Trophoblast cell (in vitro differentiated cells and primary cell): ENCODE data around the gene MTR.

Experiments
- DNase-seq, 2 donors: peaks; one replicate each; pipeline ENCODE4 v3.0.0-alpha.2; 2016
- H2AFZ ChIP-seq: 2 replicates; pipeline ENCODE4 v1.6.1; 2013; ENCODE audit warnings: low read length, moderate library complexity, mild to moderate bottlenecking; ENCODE audit not compliant: insufficient read depth, poor library complexity
- H2AK5ac ChIP-seq: 2 replicates; pipeline ENCODE4 v1.6.1; 2013; ENCODE audit warnings: mild to moderate bottlenecking, low read length
- H2BK120ac ChIP-seq: 2 replicates; pipeline ENCODE4 v1.6.1; 2013; ENCODE audit warnings: low read length, mild to moderate bottlenecking, moderate library complexity; ENCODE audit not compliant: insufficient read depth, poor library complexity
- H2BK12ac ChIP-seq: 2 replicates; pipeline ENCODE4 v1.6.1; 2013; ENCODE audit warnings: mild to moderate bottlenecking, low read length, moderate library complexity
- H2BK5ac ChIP-seq: 2 replicates; pipeline ENCODE4 v1.6.1; 2013; ENCODE audit warnings: low read length, low read depth, moderate library complexity, mild to moderate bottlenecking; ENCODE audit not compliant: poor library complexity
- H3K14ac ChIP-seq: 2 replicates; pipeline ENCODE4 v1.6.1; 2013; ENCODE audit warnings: mild to moderate bottlenecking, low read length
- H3K18ac ChIP-seq: 2 replicates; pipeline ENCODE4 v1.6.1; 2013; ENCODE audit warnings: mild to moderate bottlenecking, low read length
- H3K23ac ChIP-seq: 2 replicates; pipeline ENCODE4 v1.6.1; 2013; ENCODE audit warnings: low read length
- H3K27ac ChIP-seq: 2 replicates; pipeline ENCODE4 v1.5.1; 2013; ENCODE audit warnings: low read depth, mild to moderate bottlenecking, inconsistent platforms, low read length, moderate library complexity
- H3K27me3 ChIP-seq: 2 replicates; pipeline ENCODE4 v1.6.1; 2013; ENCODE audit warnings: inconsistent platforms, mild to moderate bottlenecking, low read length, moderate library complexity; ENCODE audit not compliant: insufficient read depth
- H3K36me3 ChIP-seq, 2 experiments: 1 replicate in 1 of 2; 2 replicates in 1 of 2; pipeline ENCODE4 v1.6.1; 2013; ENCODE audit warnings: low read length in 2 of 2, mild to moderate bottlenecking in 2 of 2, moderate library complexity in 1 of 2; ENCODE audit not compliant: insufficient read depth in 2 of 2, control insufficient read depth in 1 of 2
- H3K4ac ChIP-seq: 2 replicates; pipeline ENCODE4 v1.6.1; 2013; ENCODE audit warnings: low read depth, mild to moderate bottlenecking, low read length, moderate library complexity
- H3K4me1 ChIP-seq, 2 experiments: 1 replicate in 1 of 2; 2 replicates in 1 of 2; pipeline ENCODE4 v1.6.1; 2013; ENCODE audit warnings: low read length in 2 of 2, mild to moderate bottlenecking in 2 of 2, moderate library complexity in 1 of 2; ENCODE audit not compliant: insufficient read depth in 2 of 2, control insufficient read depth in 1 of 2
- H3K4me2 ChIP-seq: 2 replicates; pipeline ENCODE4 v1.6.1; 2013; ENCODE audit warnings: inconsistent platforms, mild to moderate bottlenecking, low read length, moderate library complexity
- H3K4me3 ChIP-seq: 2 replicates; pipeline ENCODE4 v1.5.1; 2013; ENCODE audit warnings: mild to moderate bottlenecking, low read depth, low read length, inconsistent platforms
- H3K79me1 ChIP-seq: one replicate; pipeline ENCODE4 v1.6.1; 2013; ENCODE audit warnings: low read length
- H3K79me2 ChIP-seq: 2 replicates; pipeline ENCODE4 v1.6.1; 2013; ENCODE audit warnings: low read length, mild to moderate bottlenecking; ENCODE audit not compliant: control insufficient read depth, insufficient read depth, poor library complexity
- H3K9ac ChIP-seq: 2 replicates; pipeline ENCODE4 v1.6.1; 2013; ENCODE audit warnings: mild to moderate bottlenecking, low read length
- H3K9me3 ChIP-seq: 2 replicates; pipeline ENCODE4 v1.6.1; 2013; ENCODE audit warnings: low read depth, mild to moderate bottlenecking, control low read depth, inconsistent platforms, low read length; ENCODE audit not compliant: insufficient read depth
- H4K12ac ChIP-seq: 2 replicates; pipeline ENCODE4 v1.6.1; 2013; ENCODE audit warnings: low read depth, mild to moderate bottlenecking, low read length, moderate library complexity
- H4K8ac ChIP-seq: 2 replicates; pipeline ENCODE4 v1.6.1; 2013; ENCODE audit warnings: low read depth, mild to moderate bottlenecking, low read length, moderate library complexity
- H4K91ac ChIP-seq: one replicate; pipeline ENCODE4 v1.6.1; 2013; ENCODE audit warnings: low read depth, mild to moderate bottlenecking, low read length, moderate library complexity
- WGBS: extraction: QIAGEN DNeasy Blood & Tissue Kit; methylation state at CpG from one replicate; pipeline ENCODE4 v1.1.7; 2013; ENCODE audit warnings: missing lambda C conversion rate; ENCODE audit not compliant: insufficient read length, insufficient coverage; ENCODE audit errors: extremely low coverage; 5-methylcytosine and 5-hydroxymethylcytosine counted together

MTR gene

DNA sequence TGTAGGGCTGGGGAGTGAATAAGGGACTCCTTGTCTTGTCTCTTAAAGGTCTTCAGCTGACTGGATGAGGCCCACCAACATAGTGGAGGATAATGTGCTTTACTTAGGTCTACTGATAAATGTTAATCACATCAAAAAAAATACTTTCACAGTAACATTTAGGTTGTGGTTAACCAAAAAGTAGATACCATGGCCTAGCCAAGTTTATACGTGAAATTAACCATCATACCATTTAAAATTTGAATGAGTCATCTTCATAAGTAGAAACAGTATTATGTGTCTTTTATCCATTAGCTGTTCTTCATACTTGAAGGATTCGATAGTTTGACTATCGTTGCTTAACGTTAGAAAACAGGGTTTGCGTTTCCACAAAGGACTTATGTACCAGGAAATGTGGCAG lies 80.9 kb downstream of the MTR start:
- Histone ChIP-seq H3K27me3 (no peaks in the 10 kb centered on the region), H4K8ac (no peak overlapping the region), H3K4me1 (peaks cover 3 to 4% of the 10 kb centered on the region in 2 experiments), H3K9ac (no peak overlapping the region), H4K12ac (no peak overlapping the region), H4K91ac (no peak overlapping the region), H2AK5ac (no peak overlapping the region), H3K23ac (no peak overlapping the region), H3K27ac (no peak overlapping the region), H3K18ac (no peak overlapping the region), H3K79me1 (no peaks in the 10 kb centered on the region), H3K79me2 (no peaks in the 10 kb centered on the region), H2BK5ac (no peak overlapping the region), H3K4me3 (no peak overlapping the region), H3K4me2 (no peak overlapping the region), H2BK120ac (no peak overlapping the region), H3K9me3 (no peaks in the 10 kb centered on the region), H3K14ac (no peak overlapping the region), H2BK12ac (no peak overlapping the region), H3K4ac (no peak overlapping the region), H3K36me3 (peaks cover 2 to 4% of the 10 kb centered on the region in 2 experiments), H2AFZ (no peak overlapping the region)
- WGBS, result no CpG with 5 or more reads among the region's 5 CpGs
- DNase-seq, result no peak

DNA sequence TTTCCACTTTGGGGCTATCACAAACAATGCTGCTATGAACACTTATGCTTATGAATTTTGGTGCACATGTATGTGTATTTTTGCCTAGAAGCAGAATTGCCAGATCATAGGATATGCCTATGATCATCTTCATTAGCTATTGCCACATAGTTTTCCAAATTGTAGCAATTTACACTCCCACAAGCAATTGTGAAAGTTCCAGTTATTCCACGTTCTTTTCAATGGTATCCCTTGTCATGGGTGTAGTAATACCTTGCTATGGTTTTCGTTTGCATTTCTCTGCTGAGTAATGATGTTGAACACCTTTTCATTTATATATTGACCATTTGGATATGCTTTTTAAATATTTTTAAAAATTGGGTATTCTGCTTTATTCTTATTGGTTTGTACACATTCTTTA lies 82.6 kb downstream of the MTR start:
- Histone ChIP-seq H2BK12ac (no peak overlapping the region), H2BK120ac (no peak overlapping the region), H2AFZ (no peak overlapping the region), H3K79me1 (no peaks in the 10 kb centered on the region), H4K91ac (no peak overlapping the region), H4K12ac (no peak overlapping the region), H3K9me3 (no peaks in the 10 kb centered on the region), H3K4me1 (no peaks in the 10 kb centered on the region), H3K4ac (no peak overlapping the region), H3K14ac (no peak overlapping the region), H3K23ac (no peak overlapping the region), H3K4me2 (no peak overlapping the region), H3K27ac (no peak overlapping the region), H3K27me3 (no peaks in the 10 kb centered on the region), H3K79me2 (no peaks in the 10 kb centered on the region), H2BK5ac (no peak overlapping the region), H2AK5ac (no peak overlapping the region), H3K9ac (no peak overlapping the region), H3K36me3 (peaks cover 0 to 4% of the 10 kb centered on the region in 2 experiments), H3K18ac (no peak overlapping the region), H3K4me3 (no peak overlapping the region), H4K8ac (no peak overlapping the region)
- DNase-seq, result peak in 1 of 2 donors; percentile 92
- WGBS, result no CpG with 5 or more reads among the region's 2 CpGs

DNA sequence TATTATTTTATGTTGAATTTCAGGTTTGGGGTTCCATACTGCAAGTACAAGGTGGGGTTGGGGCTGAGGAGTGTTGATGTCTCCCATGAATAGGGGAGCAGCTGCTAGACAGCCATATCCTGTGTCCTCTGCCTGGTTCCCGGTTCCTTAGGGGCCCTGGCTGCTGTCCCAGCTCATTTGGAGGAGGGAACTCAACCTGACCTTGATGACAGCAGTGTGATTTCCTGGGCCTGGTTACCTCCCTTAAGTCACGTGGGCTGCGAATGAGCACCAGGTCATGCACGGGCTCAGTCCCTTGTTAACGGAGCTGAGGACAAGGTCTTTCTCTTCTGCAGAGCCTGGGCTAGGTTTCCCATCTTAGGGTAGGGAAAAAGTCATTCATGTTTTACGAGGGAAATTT lies 85.1 kb downstream of the MTR start:
- no peak overlapping the region for H2AFZ ChIP-seq
- H4K8ac ChIP-seq, result no peak overlapping the region
- no peak overlapping the region for H2AK5ac ChIP-seq
- H3K9me3 ChIP-seq, result no peaks in the 10 kb centered on the region
- no peak overlapping the region for H3K14ac ChIP-seq
- H3K27ac ChIP-seq, result no peak overlapping the region
- WGBS, result no CpG with 5 or more reads among the region's 6 CpGs
- no peak overlapping the region for H2BK120ac ChIP-seq
- H3K27me3 ChIP-seq, result no peaks in the 10 kb centered on the region
- no peak overlapping the region for H3K23ac ChIP-seq
- H3K4me2 ChIP-seq, result no peak overlapping the region
- no peak overlapping the region for H3K18ac ChIP-seq
- H3K4me3 ChIP-seq, result no peak overlapping the region
- H4K12ac ChIP-seq, result no peak overlapping the region
- H2BK5ac ChIP-seq, result no peak overlapping the region
- H2BK12ac ChIP-seq, result no peak overlapping the region
- H3K4ac ChIP-seq, result no peak overlapping the region
- no peak overlapping the region for H3K9ac ChIP-seq
- no peak for DNase-seq
- H4K91ac ChIP-seq, result no peak overlapping the region
- H3K79me1 ChIP-seq, result no peaks in the 10 kb centered on the region
- H3K79me2 ChIP-seq, result no peaks in the 10 kb centered on the region
- no peaks in the 10 kb centered on the region for H3K4me1 ChIP-seq
- H3K36me3 ChIP-seq, result peaks cover 3 to 4% of the 10 kb centered on the region in 2 experiments

DNA sequence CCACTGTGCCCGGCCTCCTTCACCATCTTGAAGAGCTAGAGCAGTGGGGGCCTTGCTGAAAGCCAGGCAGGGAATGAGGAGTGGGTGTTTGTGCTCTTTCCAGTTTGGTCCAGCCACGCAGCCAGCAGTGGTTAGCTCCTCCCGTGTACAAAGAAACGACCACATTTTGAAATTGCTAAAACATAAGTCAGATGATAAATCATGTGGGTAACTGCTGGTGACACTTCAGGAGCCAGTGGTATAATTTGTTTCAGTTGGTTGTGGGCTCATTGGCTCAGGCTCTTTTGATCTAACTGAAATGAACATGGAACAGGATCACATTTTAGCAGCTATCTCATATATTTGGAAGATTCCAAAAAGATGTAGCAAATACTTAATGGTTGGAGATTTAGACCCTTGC lies 87.6 kb downstream of the MTR start:
- WGBS, result no CpG with 5 or more reads among the region's 4 CpGs
- Histone ChIP-seq H3K23ac (no peak overlapping the region), H3K27me3 (no peaks in the 10 kb centered on the region), H3K14ac (no peak overlapping the region), H3K9me3 (no peaks in the 10 kb centered on the region), H2BK120ac (no peak overlapping the region), H3K27ac (no peak overlapping the region), H3K4me3 (no peak overlapping the region), H3K4me2 (no peak overlapping the region), H3K79me1 (no peaks in the 10 kb centered on the region), H3K36me3 (peaks cover 3 to 17% of the 10 kb centered on the region in 2 experiments), H3K9ac (no peak overlapping the region), H4K8ac (no peak overlapping the region), H2AFZ (no peak overlapping the region), H3K4ac (no peak overlapping the region), H4K12ac (no peak overlapping the region), H3K79me2 (no peaks in the 10 kb centered on the region), H3K4me1 (no peaks in the 10 kb centered on the region), H4K91ac (no peak overlapping the region), H3K18ac (no peak overlapping the region), H2BK5ac (no peak overlapping the region), H2BK12ac (no peak overlapping the region), H2AK5ac (no peak overlapping the region)
- DNase-seq, result no peak
